Right renal pelvis (tissue), 4 donors: ENCODE data around the gene GPR89B. TPM values are rescaled to one million over a fixed set of nuclear protein-coding genes. Genes with fewer than 3 reads are reported as not detected.
"Not testable (repeated sequence)": the region's sequence is repeated elsewhere in the genome, so short reads cannot be mapped to it uniquely, and the experiment has no call there.

Experiments
- DNase-seq, 4 donors: peaks; one replicate each; pipeline ENCODE4 v3.0.0-alpha.2; 2013; ENCODE audit warnings: low read depth in 4 of 4, low spot score in 3 of 4, missing footprints in 1 of 4
- polyA plus RNA-seq, 4 donors: library from polyadenylated mRNA; unstranded; fragments of 120-200 nt; gene quantifications; one replicate each; pipeline ENCODE4 v1.2.1, GENCODE V29; 2013; ENCODE audit not compliant: insufficient read length in 4 of 4

The GPR89B gene
- polyA plus RNA-seq: 10 to 100 TPM; 47.5 to 54.9 (median 52.4) TPM

GRCh38 chr1:147928236-147929132 is at the start of gene GPR89B:
GPR89B (plus strand) TSS chr1:147928420; CDS start chr1:147928537, 117 bp downstream.
- peak; percentile 65 to 79 (median 75) for DNase-seq

GRCh38 chr1:147879911-147880310 is 48.3 kb upstream of the GPR89B start:
- DNase-seq: no peak

GRCh38 chr1:147882535-147882934 is 45.7 kb upstream of the GPR89B start:
- DNase-seq: no peak

GRCh38 chr1:147890177-147890790 is 37.9 kb upstream of the GPR89B start:
- peak; percentile 56 to 71 (median 61) for DNase-seq

GRCh38 chr1:147891088-147891487 is 37.1 kb upstream of the GPR89B start:
- DNase-seq: no peak

- peak in 1 of 4 donors; percentile 21 for DNase-seq
Measured at GRCh38 chr1:147892216-147892615, 36.0 kb upstream of the GPR89B start.

- DNase-seq: peak; percentile 32 to 61 (median 38)
Measured at GRCh38 chr1:147892731-147893214, 35.4 kb upstream of the GPR89B start.

GRCh38 chr1:147895123-147895522 is 33.1 kb upstream of the GPR89B start:
- no peak for DNase-seq

- no peak for DNase-seq
Measured at GRCh38 chr1:147897029-147897752, 31.0 kb upstream of the GPR89B start.

- no peak for DNase-seq
Measured at GRCh38 chr1:147897789-147898188, 30.4 kb upstream of the GPR89B start.

- DNase-seq: no peak
Measured at GRCh38 chr1:147902253-147902845, 25.9 kb upstream of the GPR89B start, which contains the start of gene GJA8. GJA8 (plus strand) TSS chr1:147902795; CDS start chr1:147907956, 5,161 bp downstream.

- DNase-seq: no peak
Measured at GRCh38 chr1:147904726-147905125, 23.5 kb upstream of the GPR89B start.

GRCh38 chr1:147907786-147908509 is 20.3 kb upstream of the GPR89B start:
- no peak for DNase-seq

GRCh38 chr1:147912553-147912952 is 15.7 kb upstream of the GPR89B start:
- no peak for DNase-seq

- no peak for DNase-seq
Measured at GRCh38 chr1:147913362-147913942, 14.8 kb upstream of the GPR89B start.

GRCh38 chr1:147919896-147920295 is 8.3 kb upstream of the GPR89B start:
- no peak for DNase-seq

GRCh38 chr1:147924813-147925212 is 3.4 kb upstream of the GPR89B start:
- no peak for DNase-seq

- not testable (repeated sequence) for DNase-seq
Measured at GRCh38 chr1:147927215-147927614, 1.0 kb upstream of the GPR89B start.

GRCh38 chr1:147927689-147928088 is 531 bp upstream of the GPR89B start:
- not testable (repeated sequence) for DNase-seq
